HG03060 (cell line): ENCODE data around the gene LGALS1.
"Not testable (repeated sequence)": the region's sequence is repeated elsewhere in the genome, so short reads cannot be mapped to it uniquely, and the experiment has no call there.

Experiments used
- ATAC-seq: cut with Tn5 transposase; IDR thresholded peaks from one replicate; pipeline ENCODE4 v1.9.1; 2021; ENCODE audit warnings: low read depth, moderate number of reproducible peaks; ENCODE audit not compliant: unreplicated experiment

Gene LGALS1

DNA sequence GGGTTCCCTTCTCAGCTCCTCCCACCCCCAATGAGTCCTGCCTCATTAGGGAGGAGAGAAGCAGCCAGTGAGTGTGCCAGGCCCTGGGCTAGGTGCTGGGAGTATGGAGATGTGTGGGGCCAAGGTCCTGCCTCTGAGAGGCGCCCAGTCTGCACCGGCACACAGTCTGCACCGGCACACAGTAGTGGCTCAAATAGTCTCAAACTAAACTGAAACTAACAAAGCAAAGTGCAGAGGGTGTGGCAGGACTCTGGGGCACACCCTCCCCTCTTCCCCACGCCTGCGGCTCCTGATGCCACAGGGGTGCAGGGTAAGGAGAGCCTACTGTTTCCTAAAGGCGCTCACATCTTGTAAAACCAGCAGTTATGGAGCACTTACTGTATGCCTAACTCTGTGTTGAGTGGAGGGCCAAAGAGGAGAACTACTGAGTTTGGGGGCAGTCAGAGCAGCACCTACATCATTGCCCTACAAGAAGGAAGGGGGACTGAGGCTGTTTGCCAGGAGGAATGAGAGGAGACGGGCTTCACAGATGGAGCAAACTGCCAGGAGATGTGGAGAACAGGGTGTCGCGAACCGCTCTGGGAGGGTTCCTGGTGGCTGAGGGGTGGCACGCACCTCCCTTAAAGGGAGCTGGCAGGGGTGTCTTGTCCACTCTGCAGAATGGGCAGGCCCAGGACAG is 36.9 kb upstream of the LGALS1 start:
- ATAC-seq, result no peak

- no peak for ATAC-seq
Observed at GRCh38 chr22:37639070-37639760, 36.2 kb upstream of the LGALS1 start, which contains the start of gene SH3BP1. Gene SH3BP1 (plus strand): TSS chr22:37639669. CDS start chr22:37639788, 119 bp downstream.

DNA sequence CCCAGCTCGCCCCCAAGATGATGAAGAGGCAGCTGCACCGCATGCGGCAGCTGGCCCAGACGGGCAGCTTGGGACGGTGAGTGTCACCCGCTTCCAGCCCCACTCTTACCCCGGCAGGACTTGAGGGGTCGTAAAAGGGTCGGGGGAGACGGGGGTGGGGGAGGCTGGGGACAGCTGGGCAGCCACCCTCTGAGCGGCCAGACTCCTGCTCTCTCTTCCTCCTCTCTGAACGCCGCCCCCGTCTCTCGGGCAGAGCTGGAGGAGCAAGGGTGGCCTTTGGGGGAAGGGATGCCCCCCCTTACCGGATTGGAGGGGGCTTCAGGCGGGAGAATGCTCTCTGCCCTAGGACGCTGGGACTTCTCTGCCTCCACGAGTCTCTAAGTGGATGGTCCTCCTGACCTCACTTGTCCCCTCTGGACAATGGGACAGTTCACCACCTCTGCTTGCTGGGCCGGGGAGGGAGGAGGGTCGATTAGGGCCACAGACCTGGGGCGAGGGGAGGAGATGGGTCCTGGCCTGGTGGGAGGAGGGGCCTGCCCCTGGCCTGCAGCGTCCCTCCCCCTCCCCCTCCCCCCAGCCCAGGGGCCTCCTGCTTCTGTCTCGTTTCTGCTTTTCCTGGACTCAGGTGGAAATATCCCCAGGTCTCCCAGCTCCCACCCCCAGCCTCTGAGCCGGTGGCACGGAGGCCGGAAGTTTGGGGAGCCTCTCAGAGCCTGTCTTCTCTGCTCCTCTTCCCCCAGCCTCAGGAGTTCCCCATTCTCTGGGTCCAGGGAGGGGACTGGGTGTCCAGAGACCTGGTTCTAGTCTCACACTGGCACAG is 35.5 kb upstream of the LGALS1 start:
- ATAC-seq, result no peak

DNA sequence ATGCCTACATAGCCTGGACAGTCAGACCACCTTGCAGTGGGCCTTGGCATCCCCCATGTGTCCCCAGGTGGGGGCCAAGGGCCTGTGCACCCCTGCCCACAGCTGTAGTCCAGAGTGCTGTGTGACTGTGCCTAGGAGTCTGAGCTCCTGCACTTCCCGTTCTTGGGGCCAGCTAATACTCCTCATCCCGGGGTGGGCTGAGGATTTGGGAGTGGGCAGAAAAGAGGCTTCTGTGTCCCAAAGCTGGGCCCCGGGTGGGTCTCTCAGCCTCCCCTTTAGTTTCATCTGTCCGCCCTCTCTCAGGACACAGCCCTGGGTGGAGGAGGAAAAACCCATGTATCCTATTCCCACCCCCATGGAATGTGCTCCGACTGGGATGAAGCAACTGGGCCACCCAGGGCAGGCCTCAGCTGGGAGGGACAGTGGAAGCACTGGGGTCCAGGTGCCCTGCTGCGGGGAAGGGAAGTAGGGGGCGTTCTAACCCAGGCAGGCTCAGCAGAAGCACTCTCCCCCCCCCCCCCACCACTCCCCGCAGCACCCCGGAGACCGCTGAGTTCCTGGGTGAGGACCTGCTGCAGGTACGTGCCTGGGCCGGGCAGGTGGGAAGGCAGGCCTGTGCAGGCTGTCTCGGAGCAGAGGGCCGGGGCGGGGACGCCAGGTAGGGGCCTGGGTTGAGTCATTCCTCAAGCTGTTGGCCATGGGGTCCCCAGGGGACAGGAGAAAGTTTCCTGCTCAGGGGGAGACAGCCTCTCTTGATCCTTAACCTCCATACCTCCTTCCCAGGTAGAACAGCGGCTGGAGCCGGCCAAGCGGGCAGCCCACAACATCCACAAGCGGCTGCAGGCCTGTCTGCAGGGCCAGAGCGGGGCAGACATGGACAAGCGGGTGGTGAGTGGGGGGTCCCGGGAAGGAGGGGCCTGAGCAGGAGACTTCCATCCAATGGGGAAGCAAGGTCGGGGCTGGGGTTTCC is 34.6 kb upstream of the LGALS1 start:
- no peak for ATAC-seq

GRCh38 chr22:37641561-37641949 is 33.9 kb upstream of the LGALS1 start:
- ATAC-seq, result no peak

DNA sequence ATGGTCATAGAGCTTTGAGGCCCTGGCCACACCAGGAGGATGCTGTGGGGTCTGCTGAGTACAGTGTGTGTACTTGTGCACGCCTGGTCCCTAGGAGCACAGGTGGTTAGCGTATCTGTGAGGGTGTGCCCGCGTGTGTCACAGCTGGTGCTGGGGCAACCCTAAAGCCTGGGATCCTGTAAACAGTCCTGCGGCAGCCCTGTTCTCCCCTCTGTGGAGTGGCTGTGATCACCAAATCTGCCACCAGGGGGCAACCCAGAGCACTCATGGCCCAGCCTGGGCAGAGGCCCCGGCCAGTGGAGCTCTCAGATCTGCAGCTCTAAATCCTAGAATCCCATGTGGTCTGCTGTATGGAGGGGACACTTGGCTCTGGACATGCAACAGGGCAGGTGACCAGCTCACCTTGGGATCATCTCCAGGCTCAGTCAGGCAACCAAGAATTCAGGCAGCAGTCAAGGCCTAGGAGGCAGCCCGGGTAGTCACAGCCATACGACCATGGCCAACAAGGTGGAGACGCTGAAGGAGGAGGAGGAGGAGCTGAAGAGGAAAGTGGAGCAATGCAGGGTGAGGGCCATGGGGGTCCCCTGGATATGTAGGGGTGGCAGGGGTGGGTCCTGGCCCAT is 32.1 kb upstream of the LGALS1 start:
- ATAC-seq, result no peak

- ATAC-seq, result no peak
Observed at GRCh38 chr22:37647317-37647716, 28.1 kb upstream of the LGALS1 start.

DNA sequence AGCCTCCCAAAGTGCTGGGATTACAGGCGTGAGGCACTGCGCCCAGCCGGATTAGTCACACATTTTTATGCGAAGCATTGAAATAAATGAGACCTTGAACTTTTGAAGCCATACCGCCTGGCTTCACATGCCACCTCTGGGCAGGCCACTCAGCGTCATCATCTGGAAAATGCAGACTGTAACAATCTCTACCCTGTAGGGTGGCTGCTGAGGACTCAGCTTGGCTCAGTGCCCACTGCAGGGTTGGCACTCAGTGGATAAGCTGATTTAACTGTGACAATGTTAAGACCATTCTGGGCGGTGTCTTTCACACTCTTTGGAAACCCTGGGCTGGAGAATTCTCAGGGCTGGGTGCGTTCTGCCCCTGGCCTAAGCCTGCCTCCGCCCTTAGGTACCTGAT is 27.5 kb upstream of the LGALS1 start:
- ATAC-seq, result no peak

DNA sequence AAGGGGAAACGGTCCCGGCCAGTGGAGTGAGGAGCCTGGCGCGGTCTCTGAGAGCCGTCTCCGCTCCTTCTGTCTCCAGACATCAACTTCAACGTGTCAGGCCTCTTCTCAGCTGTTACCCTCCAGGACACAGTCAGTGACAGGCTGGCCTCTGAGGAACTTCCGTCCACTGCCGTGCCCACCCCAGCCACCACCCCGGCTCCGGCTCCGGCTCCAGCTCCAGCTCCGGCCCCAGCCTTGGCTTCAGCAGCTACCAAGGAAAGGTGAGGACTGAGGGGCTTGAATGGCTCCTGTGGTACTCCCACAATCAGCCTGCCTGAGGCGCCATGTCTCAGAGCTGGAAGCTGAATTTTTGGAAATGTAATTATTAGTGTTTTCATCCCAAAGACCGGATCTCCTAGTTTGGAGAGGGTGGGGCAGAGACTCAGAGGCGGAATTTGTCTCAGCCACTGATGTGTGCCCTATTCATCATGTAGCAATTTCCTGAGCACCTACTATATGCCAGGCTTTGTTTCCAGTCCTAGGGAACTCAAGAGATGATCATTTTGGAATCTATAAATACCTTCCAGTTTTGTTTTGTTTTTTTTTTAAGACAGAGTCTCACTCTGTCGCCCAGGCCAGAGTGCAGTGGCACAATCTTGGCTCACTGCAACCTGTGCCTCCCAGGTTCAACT is 24.8 kb upstream of the LGALS1 start:
- ATAC-seq, result no peak

DNA sequence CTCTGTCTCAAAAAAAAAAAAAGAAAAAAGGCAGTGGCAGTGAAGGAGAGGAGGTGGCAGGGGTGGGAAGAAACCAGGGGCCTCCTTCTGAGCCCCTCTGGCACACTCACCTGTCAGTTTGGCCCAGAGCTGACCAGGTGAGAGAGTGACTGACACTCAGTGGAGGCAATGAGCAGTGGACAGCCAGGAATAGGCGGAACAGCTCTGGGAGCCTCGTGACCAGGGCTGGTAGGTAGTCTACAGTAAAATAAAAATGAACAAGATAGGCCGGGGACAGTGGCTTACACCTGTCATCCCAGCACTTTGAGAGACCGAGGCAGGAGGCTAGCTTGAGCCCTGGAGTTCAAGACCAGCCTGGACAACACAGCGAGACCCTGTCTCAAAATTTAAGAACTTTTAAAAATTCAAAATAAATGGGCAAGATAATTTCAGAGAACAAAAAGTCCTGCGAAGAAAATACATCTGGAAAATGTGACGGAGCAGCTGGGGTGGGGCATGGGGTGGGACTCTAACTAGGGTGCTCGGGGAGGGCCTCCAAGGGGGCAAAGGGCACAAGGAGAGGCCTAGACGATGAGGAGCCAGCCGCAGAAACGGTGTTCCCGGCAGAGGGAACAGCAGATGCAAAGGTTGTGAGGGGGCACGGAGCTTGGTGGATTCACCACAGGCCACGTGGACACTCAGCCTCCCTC is 20.7 kb upstream of the LGALS1 start:
- ATAC-seq, result no peak

DNA sequence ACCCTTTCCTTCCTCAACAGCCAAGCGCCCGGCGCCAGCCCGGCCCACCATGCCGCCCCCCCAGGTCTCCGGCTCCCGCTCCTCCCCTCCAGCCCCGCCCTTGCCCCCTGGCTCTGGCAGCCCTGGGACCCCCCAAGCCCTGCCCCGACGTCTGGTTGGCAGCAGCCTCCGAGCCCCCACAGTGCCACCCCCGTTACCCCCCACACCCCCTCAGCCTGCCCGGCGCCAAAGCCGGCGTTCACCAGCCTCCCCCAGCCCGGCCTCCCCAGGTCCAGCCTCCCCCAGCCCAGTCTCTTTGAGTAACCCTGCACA is 20.2 kb upstream of the LGALS1 start:
- ATAC-seq, result no peak

- ATAC-seq, result not testable (repeated sequence)
Observed at GRCh38 chr22:37656583-37656982, 18.9 kb upstream of the LGALS1 start.

GRCh38 chr22:37657590-37658132 is 17.8 kb upstream of the LGALS1 start:
- no peak for ATAC-seq

GRCh38 chr22:37658133-37659065 is 17.0 kb upstream of the LGALS1 start, which contains the start of gene PDXP:
Gene PDXP (plus strand): TSS chr22:37658723. CDS start chr22:37658783, 60 bp downstream.
- ATAC-seq, result peak; percentile 80

- no peak for ATAC-seq
Observed at GRCh38 chr22:37659066-37659896, 16.2 kb upstream of the LGALS1 start.

DNA sequence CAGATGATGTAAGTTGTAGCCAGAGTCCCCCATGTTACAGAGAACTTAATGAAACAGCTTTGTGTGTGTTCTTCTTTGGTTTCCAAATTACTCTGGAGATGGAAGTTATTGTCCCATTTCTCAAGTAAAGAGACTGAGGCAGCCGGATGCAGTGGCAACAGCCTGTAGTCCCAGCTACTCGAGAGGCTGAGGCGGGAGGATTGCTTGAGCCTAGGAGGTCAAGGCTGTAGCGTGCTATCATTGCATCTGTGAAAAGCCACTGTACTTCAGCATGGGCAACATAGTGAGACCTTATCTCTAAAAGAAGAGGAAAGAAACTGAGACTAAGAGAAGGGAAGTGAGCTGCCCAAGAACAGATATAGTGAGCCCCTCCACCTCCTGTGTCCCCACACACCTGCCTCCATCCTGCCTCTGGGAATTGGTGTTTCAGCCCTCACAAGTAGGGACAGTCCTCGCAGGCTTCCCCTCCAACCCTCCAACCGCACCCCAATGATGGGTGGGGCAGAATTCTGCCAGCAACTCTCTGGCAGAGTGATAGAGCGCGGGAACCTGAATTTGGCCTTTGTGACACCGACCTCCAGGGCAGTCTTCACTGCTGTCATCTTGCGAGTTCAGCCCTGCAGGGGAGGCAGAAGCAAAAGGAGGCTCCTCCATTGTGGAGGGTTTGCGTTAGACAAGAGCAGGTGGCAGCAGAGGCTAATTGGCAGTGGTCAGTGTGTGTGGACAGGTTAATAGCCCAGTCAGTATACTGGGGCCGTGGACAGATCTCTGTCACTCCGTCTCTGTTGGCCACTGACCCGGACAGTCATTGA is 15.3 kb upstream of the LGALS1 start:
- ATAC-seq, result no peak
